Measurements from ENCODE around the gene CABLES1. TPM values are rescaled to one million over a fixed set of nuclear protein-coding genes. Genes with fewer than 3 reads are reported as not detected.

Gene CABLES1
- total RNA-seq, 1 donor: 0.10 TPM

- Histone ChIP-seq H3K4me1 (ENCODE audit: insufficient read depth, low read length) (peaks cover 10% of the 10 kb centered on the region), H3K27me3 (ENCODE audit: insufficient read depth, low read length) (peaks cover 14% of the 10 kb centered on the region), H3K9me3 (ENCODE audit: low read depth, low read length) (no peaks in the 10 kb centered on the region), H3K4me3 (ENCODE audit: low read length) (no peak overlapping the region)
Observed at GRCh38 chr18:23129355-23130002, 5.8 kb upstream of the CABLES1 start.

- Histone ChIP-seq H3K4me1 (ENCODE audit: insufficient read depth, low read length) (peaks cover 19% of the 10 kb centered on the region), H3K9me3 (ENCODE audit: low read depth, low read length) (no peaks in the 10 kb centered on the region), H3K27me3 (ENCODE audit: insufficient read depth, low read length) (peaks cover 28% of the 10 kb centered on the region), H3K4me3 (ENCODE audit: low read length) (no peak overlapping the region)
Observed at GRCh38 chr18:23131693-23132319, 3.5 kb upstream of the CABLES1 start.

- H3K4me3 ChIP-seq (ENCODE audit: low read length): no peak overlapping the region
- peaks cover 24% of the 10 kb centered on the region for H3K4me1 ChIP-seq (ENCODE audit: insufficient read depth, low read length)
- H3K27me3 ChIP-seq (ENCODE audit: insufficient read depth, low read length): peaks cover 49% of the 10 kb centered on the region
- no peaks in the 10 kb centered on the region for H3K9me3 ChIP-seq (ENCODE audit: low read depth, low read length)
Observed at GRCh38 chr18:23133860-23134779, 1.2 kb upstream of the CABLES1 start.

- H3K4me3 ChIP-seq (ENCODE audit: low read length): peak overlapping the region; percentile 30
Observed at GRCh38 chr18:23135550-23136325, 453 bp downstream of the CABLES1 start.

GRCh38 chr18:23136326-23137096 lies 1.2 kb downstream of the CABLES1 start:
- peak overlapping the region; percentile 20 for H3K4me3 ChIP-seq (ENCODE audit: low read length)
- peaks cover 49% of the 10 kb centered on the region for H3K27me3 ChIP-seq (ENCODE audit: insufficient read depth, low read length)

More at GRCh38 chr18:23135550-23136325, 453 bp downstream of the CABLES1 start:
- H3K4me1 ChIP-seq (ENCODE audit: insufficient read depth, low read length): peaks cover 24% of the 10 kb centered on the region
- H3K27me3 ChIP-seq (ENCODE audit: insufficient read depth, low read length): peaks cover 49% of the 10 kb centered on the region
- no peaks in the 10 kb centered on the region for H3K9me3 ChIP-seq (ENCODE audit: low read depth, low read length)

GRCh38 chr18:23137097-23137635 lies 1.9 kb downstream of the CABLES1 start:
- Histone ChIP-seq H3K4me1 (ENCODE audit: insufficient read depth, low read length) (peaks cover 24% of the 10 kb centered on the region), H3K4me3 (ENCODE audit: low read length) (no peak overlapping the region), H3K27me3 (ENCODE audit: insufficient read depth, low read length) (peaks cover 49% of the 10 kb centered on the region), H3K9me3 (ENCODE audit: low read depth, low read length) (no peaks in the 10 kb centered on the region)

More at GRCh38 chr18:23136326-23137096, 1.2 kb downstream of the CABLES1 start:
- H3K9me3 ChIP-seq (ENCODE audit: low read depth, low read length): no peaks in the 10 kb centered on the region
- peaks cover 24% of the 10 kb centered on the region for H3K4me1 ChIP-seq (ENCODE audit: insufficient read depth, low read length)

- Histone ChIP-seq H3K4me3 (ENCODE audit: low read length) (no peak overlapping the region), H3K27me3 (ENCODE audit: insufficient read depth, low read length) (peaks cover 46% of the 10 kb centered on the region), H3K9me3 (ENCODE audit: low read depth, low read length) (no peaks in the 10 kb centered on the region), H3K4me1 (ENCODE audit: insufficient read depth, low read length) (peaks cover 28% of the 10 kb centered on the region)
Observed at GRCh38 chr18:23137788-23138216, 2.5 kb downstream of the CABLES1 start.

- H3K27me3 ChIP-seq (ENCODE audit: insufficient read depth, low read length): peaks cover 43% of the 10 kb centered on the region
- H3K9me3 ChIP-seq (ENCODE audit: low read depth, low read length): no peaks in the 10 kb centered on the region
- peaks cover 34% of the 10 kb centered on the region for H3K4me1 ChIP-seq (ENCODE audit: insufficient read depth, low read length)
- H3K4me3 ChIP-seq (ENCODE audit: low read length): no peak overlapping the region
Observed at GRCh38 chr18:23138471-23138870, 3.2 kb downstream of the CABLES1 start.

- Histone ChIP-seq H3K4me1 (ENCODE audit: insufficient read depth, low read length) (peaks cover 27% of the 10 kb centered on the region), H3K27me3 (ENCODE audit: insufficient read depth, low read length) (peaks cover 25% of the 10 kb centered on the region), H3K4me3 (ENCODE audit: low read length) (no peak overlapping the region), H3K9me3 (ENCODE audit: low read depth, low read length) (no peaks in the 10 kb centered on the region)
Observed at GRCh38 chr18:23141104-23141999, 6.1 kb downstream of the CABLES1 start.

GRCh38 chr18:23142251-23142929 lies 7.1 kb downstream of the CABLES1 start:
- Histone ChIP-seq H3K4me3 (ENCODE audit: low read length) (no peak overlapping the region), H3K9me3 (ENCODE audit: low read depth, low read length) (no peaks in the 10 kb centered on the region), H3K4me1 (ENCODE audit: insufficient read depth, low read length) (peaks cover 17% of the 10 kb centered on the region), H3K27me3 (ENCODE audit: insufficient read depth, low read length) (peaks cover 14% of the 10 kb centered on the region)

GRCh38 chr18:23143016-23143814 lies 7.9 kb downstream of the CABLES1 start:
- Histone ChIP-seq H3K4me3 (ENCODE audit: low read length) (no peak overlapping the region), H3K9me3 (ENCODE audit: low read depth, low read length) (no peaks in the 10 kb centered on the region), H3K27me3 (ENCODE audit: insufficient read depth, low read length) (peaks cover 6% of the 10 kb centered on the region), H3K4me1 (ENCODE audit: insufficient read depth, low read length) (peaks cover 17% of the 10 kb centered on the region)

GRCh38 chr18:23143815-23144261 lies 8.6 kb downstream of the CABLES1 start:
- no peak overlapping the region for H3K4me3 ChIP-seq (ENCODE audit: low read length)
- no peaks in the 10 kb centered on the region for H3K27me3 ChIP-seq (ENCODE audit: insufficient read depth, low read length)
- H3K9me3 ChIP-seq (ENCODE audit: low read depth, low read length): no peaks in the 10 kb centered on the region
- peaks cover 17% of the 10 kb centered on the region for H3K4me1 ChIP-seq (ENCODE audit: insufficient read depth, low read length)
